Loucy (cell line): ENCODE measurements around the gene SORCS2.

Experiments used
- H2AFZ ChIP-seq: fragments of 200-600 bp; sonication (generic); 2 replicates; pipeline ENCODE4 v1.6.0; 2016; ENCODE audit warnings: antibody characterized with exemption, mild to moderate bottlenecking, low read length, moderate library complexity
- H3F3A ChIP-seq: fragments of 200-600 bp; 2 replicates; pipeline ENCODE4 v1.6.0; 2016; ENCODE audit warnings: antibody characterized with exemption, low read depth, mild to moderate bottlenecking
- H3K27me3 ChIP-seq: fragments of 200-600 bp; sonication (generic); 2 replicates; pipeline ENCODE4 v1.6.1; 2014; ENCODE audit warnings: low read length, mild to moderate bottlenecking; ENCODE audit not compliant: insufficient read depth, poor library complexity, severe bottlenecking
- H3K36me3 ChIP-seq: fragments of 200-600 bp; sonication (generic); 2 replicates; pipeline ENCODE4 v1.6.1; 2016; ENCODE audit warnings: low read length; ENCODE audit not compliant: insufficient read depth
- H3K4me1 ChIP-seq: fragments of 200-600 bp; sonication (generic); 2 replicates; pipeline ENCODE4 v1.5.1; 2014; ENCODE audit warnings: low read length, mild to moderate bottlenecking; ENCODE audit not compliant: insufficient read depth, poor library complexity, severe bottlenecking
- H3K4me2 ChIP-seq: fragments of 200-600 bp; sonication (generic); 2 replicates; pipeline ENCODE4 v1.6.0; 2014; ENCODE audit warnings: antibody characterized with exemption, low read length, low read depth, mild to moderate bottlenecking; ENCODE audit not compliant: poor library complexity, severe bottlenecking
- H3K4me3 ChIP-seq: fragments of 200-600 bp; sonication (generic); 2 replicates; pipeline ENCODE4 v1.5.1; 2014; ENCODE audit warnings: low read length, mild to moderate bottlenecking, mixed read lengths; ENCODE audit not compliant: poor library complexity, severe bottlenecking
- H3K79me2 ChIP-seq: fragments of 200-600 bp; sonication (generic); 2 replicates; pipeline ENCODE4 v1.6.1; 2014; ENCODE audit warnings: low read length; ENCODE audit not compliant: insufficient read depth
- H3K9ac ChIP-seq: fragments of 200-600 bp; sonication (generic); 2 replicates; pipeline ENCODE4 v1.6.0; 2014; ENCODE audit warnings: mild to moderate bottlenecking, low read depth, low read length, moderate library complexity; ENCODE audit not compliant: poor library complexity, severe bottlenecking
- H3K9me2 ChIP-seq: fragments of 200-600 bp; sonication (generic); replicated peaks from 2 replicates; pipeline ENCODE4 v1.6.1; 2016; ENCODE audit warnings: low read depth, low read length, mixed read lengths
- H3K9me3 ChIP-seq: fragments of 200-600 bp; sonication (generic); 2 replicates; pipeline ENCODE4 v1.6.1; 2014; ENCODE audit warnings: mild to moderate bottlenecking, antibody characterized with exemption, low read length, low read depth; ENCODE audit not compliant: insufficient read depth
- H4K20me1 ChIP-seq: fragments of 200-600 bp; sonication (generic); 2 replicates; pipeline ENCODE4 v1.6.0; 2014; ENCODE audit warnings: antibody characterized with exemption, low read length, mild to moderate bottlenecking; ENCODE audit not compliant: insufficient read depth, poor library complexity, severe bottlenecking
- CTCF ChIP-seq: fragments of 200-600 bp; sonication (generic); conservative IDR thresholded peaks from 2 replicates; pipeline ENCODE4 v1.5.1; 2014; ENCODE audit warnings: mild to moderate bottlenecking, antibody characterized with exemption, low read length
- EZH2phosphoT487 ChIP-seq: fragments of 200-600 bp; IDR thresholded peaks from 2 replicates; pipeline ENCODE4 v1.6.1; 2018; ENCODE audit warnings: antibody characterized with exemption, mild to moderate bottlenecking, moderate library complexity, borderline replicate concordance

The SORCS2 gene

GRCh38 chr4:7273738-7274297 lies 81.5 kb downstream of the SORCS2 start:
- peaks cover 2% of the 10 kb centered on the region; the same call in 1 of the 2 replicates for H3K9me3 ChIP-seq
- H3K4me1 ChIP-seq: no peaks in the 10 kb centered on the region
- H3K9ac ChIP-seq: no peak overlapping the region
- H3K36me3 ChIP-seq: no peaks in the 10 kb centered on the region
- H4K20me1 ChIP-seq: no peaks in the 10 kb centered on the region
- no peaks in the 10 kb centered on the region for H3K9me2 ChIP-seq
- no peaks in the 10 kb centered on the region for H3F3A ChIP-seq
- H3K27me3 ChIP-seq: no peaks in the 10 kb centered on the region
- no peak overlapping the region for H2AFZ ChIP-seq
- no peaks in the 10 kb centered on the region for H3K79me2 ChIP-seq
- H3K4me2 ChIP-seq: no peak overlapping the region
- no peak overlapping the region for H3K4me3 ChIP-seq
- TF ChIP-seq EZH2phosphoT487 (no peak), CTCF (no peak)

- Histone ChIP-seq H4K20me1 (no peaks in the 10 kb centered on the region), H3K9me2 (no peaks in the 10 kb centered on the region), H3K79me2 (no peaks in the 10 kb centered on the region), H3F3A (no peaks in the 10 kb centered on the region), H3K4me2 (no peak overlapping the region), H3K27me3 (no peaks in the 10 kb centered on the region), H2AFZ (no peak overlapping the region), H3K4me3 (no peak overlapping the region), H3K36me3 (no peaks in the 10 kb centered on the region), H3K9me3 (peaks cover 2% of the 10 kb centered on the region; the same call in 1 of the 2 replicates), H3K9ac (no peak overlapping the region), H3K4me1 (no peaks in the 10 kb centered on the region)
- no peak for TF ChIP-seq EZH2phosphoT487
Observed at GRCh38 chr4:7275067-7275466, 82.7 kb downstream of the SORCS2 start.

GRCh38 chr4:7275490-7276154 lies 83.3 kb downstream of the SORCS2 start:
- peaks cover 2% of the 10 kb centered on the region; the same call in 1 of the 2 replicates for H3K9me3 ChIP-seq
- H3K36me3 ChIP-seq: no peaks in the 10 kb centered on the region
- no peaks in the 10 kb centered on the region for H3K9me2 ChIP-seq
- no peak overlapping the region for H3K4me2 ChIP-seq
- TF ChIP-seq CTCF: no peak
- TF ChIP-seq EZH2phosphoT487: no peak
- no peaks in the 10 kb centered on the region for H3K4me1 ChIP-seq
- H3K9ac ChIP-seq: no peak overlapping the region
- H4K20me1 ChIP-seq: no peaks in the 10 kb centered on the region
- no peaks in the 10 kb centered on the region for H3K79me2 ChIP-seq
- H2AFZ ChIP-seq: no peak overlapping the region
- no peak overlapping the region for H3K4me3 ChIP-seq
- no peaks in the 10 kb centered on the region for H3F3A ChIP-seq
- no peaks in the 10 kb centered on the region for H3K27me3 ChIP-seq
